ENCODE measurements around the gene AGO1.

- TF ChIP-seq EZH2 (IDR thresholded peaks at IDR 0.05) (no peak), POLR2AphosphoS5 (IDR thresholded peaks at IDR 0.05; ENCODE audit: low read depth, low read length) (no peak), CTCF (IDR thresholded peaks at IDR 0.05 in 2 of 3, conservative IDR thresholded peaks at IDR 0.05 in 1 of 3; ENCODE audit: borderline replicate concordance in 1 of 3, insufficient read depth in 1 of 3, low read depth in 2 of 3, low read length in 2 of 3) (no peak), RAD21 (IDR thresholded peaks at IDR 0.05; ENCODE audit: low read depth) (no peak), POLR2A (IDR thresholded peaks at IDR 0.05; ENCODE audit: borderline replicate concordance, extremely low read depth, insufficient read depth, insufficient read length) (no peak), EZH2phosphoT487 (IDR thresholded peaks at IDR 0.05; ENCODE audit: borderline replicate concordance) (no peak), TCF7L2 (IDR thresholded peaks at IDR 0.05; ENCODE audit: borderline replicate concordance, extremely low read depth, insufficient read depth, insufficient read length) (no peak), MAX (IDR thresholded peaks at IDR 0.05) (no peak), SRF (IDR thresholded peaks at IDR 0.05; ENCODE audit: low read depth) (no peak)
- TF ChIP-seq, protein P1, sequence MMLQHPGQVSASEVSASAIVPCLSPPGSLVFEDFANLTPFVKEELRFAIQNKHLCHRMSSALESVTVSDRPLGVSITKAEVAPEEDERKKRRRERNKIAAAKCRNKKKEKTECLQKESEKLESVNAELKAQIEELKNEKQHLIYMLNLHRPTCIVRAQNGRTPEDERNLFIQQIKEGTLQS (IDR thresholded peaks at IDR 0.05), result no peak
Observed at GRCh38 chr1:35914717-35915116, 31.7 kb downstream of the AGO1 start.

All from HCT116 (cell line).